Stimulated activated CD8-positive, alpha-beta memory T cell treated with anti-CD3 and anti-CD28 coated beads, Interleukin-12 subunit alpha, Interleukin-12 subunit beta, amount 100 ng/mL, for 4 hours (primary cell): ENCODE results near the gene FAM181A.
A peak's percentile ranks its signal among the peaks of the same experiment; 100 is the strongest.

Source experiments
- DNase-seq: peaks from one replicate; pipeline ENCODE4 v3.0.0-alpha.2; 2020; ENCODE audit warnings: low read depth

Gene FAM181A

GRCh38 chr14:93950948-93951634 lies 23.9 kb downstream of the FAM181A start:
- no peak for DNase-seq

GRCh38 chr14:93951635-93952540 lies 24.7 kb downstream of the FAM181A start:
- no peak for DNase-seq

GRCh38 chr14:93952829-93953228 lies 25.7 kb downstream of the FAM181A start:
- no peak for DNase-seq

GRCh38 chr14:93953263-93953662 lies 26.1 kb downstream of the FAM181A start:
- DNase-seq: no peak

GRCh38 chr14:93953739-93954515 lies 26.8 kb downstream of the FAM181A start:
- no peak for DNase-seq

- no peak for DNase-seq
Observed at GRCh38 chr14:93954516-93954830, 27.3 kb downstream of the FAM181A start.

- no peak for DNase-seq
Observed at GRCh38 chr14:93954900-93955849, 28.0 kb downstream of the FAM181A start.

GRCh38 chr14:93955850-93956481 lies 28.8 kb downstream of the FAM181A start:
- DNase-seq: no peak

GRCh38 chr14:93956514-93957332 lies 29.6 kb downstream of the FAM181A start:
- no peak for DNase-seq

GRCh38 chr14:93957333-93957710 lies 30.2 kb downstream of the FAM181A start:
- DNase-seq: no peak

GRCh38 chr14:93957751-93958566 lies 30.8 kb downstream of the FAM181A start:
- DNase-seq: no peak

- DNase-seq: no peak
Observed at GRCh38 chr14:93958567-93959238, 31.6 kb downstream of the FAM181A start.

- peak; percentile 84 for DNase-seq
Observed at GRCh38 chr14:93959239-93960107, 32.3 kb downstream of the FAM181A start.

GRCh38 chr14:93960108-93960475 lies 32.9 kb downstream of the FAM181A start:
- no peak for DNase-seq

GRCh38 chr14:93960774-93961438 lies 33.8 kb downstream of the FAM181A start:
- DNase-seq: no peak

- no peak for DNase-seq
Observed at GRCh38 chr14:93961620-93962019, 34.5 kb downstream of the FAM181A start.
